ENCODE data around the gene KLHDC2. TPM values are rescaled to one million over a fixed set of nuclear protein-coding genes. Genes with fewer than 3 reads are reported as not detected.

KLHDC2 gene
- total and polyA plus RNA-seq, 2 donors (not counting 1 experiment from before 2014, with no cell fraction given) = 59.1 to 135 TPM

- H4K20me1 ChIP-seq (ENCODE audit: control insufficient read depth, extremely low read depth, insufficient read depth, low read length) = no peaks in the 10 kb centered on the region
- H3K4me3 ChIP-seq (replicated peaks in 1 of 4; ENCODE audit: control extremely low read depth in 1 of 4, insufficient read depth in 1 of 4, low read depth in 3 of 4, low read length in 4 of 4) = peak overlapping the region; percentile 52 to 69 (median 64)
- H3K9ac ChIP-seq (ENCODE audit: insufficient read depth, low read length) = peak overlapping the region; percentile 77
- TF ChIP-seq CTCF (conservative IDR thresholded peaks at IDR 0.05 in 1 of 2, IDR thresholded peaks at IDR 0.05 in 1 of 2; ENCODE audit: low read depth in 1 of 2, low read length in 2 of 2) = no peak
- TF ChIP-seq EZH2 (IDR thresholded peaks at IDR 0.05; ENCODE audit: low read length, missing control alignments) = no peak
- H3K79me2 ChIP-seq (ENCODE audit: control insufficient read depth, insufficient read depth, low read length) = peaks cover 26% of the 10 kb centered on the region
- no peaks in the 10 kb centered on the region for H3K36me3 ChIP-seq (ENCODE audit: control insufficient read depth, insufficient read depth, low read length)
- no peaks in the 10 kb centered on the region for H3K27me3 ChIP-seq (ENCODE audit: control insufficient read depth, insufficient read depth, low read length)
- no peak for DNase-seq (ENCODE audit: low read depth in 2 of 2)
- H3K9me3 ChIP-seq (ENCODE audit: control insufficient read depth, insufficient read depth, low read depth, low read length) = no peaks in the 10 kb centered on the region
- H3K4me2 ChIP-seq (ENCODE audit: extremely low read depth, insufficient read depth, low read length) = peak overlapping the region; percentile 93
- peak overlapping the region; percentile 94 for H3K27ac ChIP-seq (ENCODE audit: insufficient read depth, low read length)
- peak overlapping the region; percentile 85 for H2AFZ ChIP-seq (ENCODE audit: low read length)
- peaks cover 9% of the 10 kb centered on the region for H3K4me1 ChIP-seq (ENCODE audit: control insufficient read depth, extremely low read depth, insufficient read depth, low read length)
These were observed 733 bp upstream of the KLHDC2 start for GRCh38 chr14:49767270-49767570.

GRCh38 chr14:49768301-49769121 is 558 bp downstream of the KLHDC2 start:
- Histone ChIP-seq H3K36me3 (ENCODE audit: control insufficient read depth, insufficient read depth, low read length) (no peaks in the 10 kb centered on the region), H3K79me2 (ENCODE audit: control insufficient read depth, insufficient read depth, low read length) (peaks cover 26% of the 10 kb centered on the region), H3K27me3 (ENCODE audit: control insufficient read depth, insufficient read depth, low read length) (no peaks in the 10 kb centered on the region), H4K20me1 (ENCODE audit: control insufficient read depth, extremely low read depth, insufficient read depth, low read length) (no peaks in the 10 kb centered on the region), H3K9me3 (ENCODE audit: control insufficient read depth, insufficient read depth, low read depth, low read length) (no peaks in the 10 kb centered on the region), H3K4me1 (ENCODE audit: control insufficient read depth, extremely low read depth, insufficient read depth, low read length) (peaks cover 9% of the 10 kb centered on the region), H2AFZ (ENCODE audit: low read length) (peak overlapping the region; percentile 61), H3K4me3 (replicated peaks in 1 of 4; ENCODE audit: control extremely low read depth in 1 of 4, insufficient read depth in 1 of 4, low read depth in 3 of 4, low read length in 4 of 4) (peak overlapping the region; percentile 72 to 97 (median 83)), H3K9ac (ENCODE audit: insufficient read depth, low read length) (peak overlapping the region; percentile 88), H3K4me2 (ENCODE audit: extremely low read depth, insufficient read depth, low read length) (peak overlapping the region; percentile 86), H3K27ac (ENCODE audit: insufficient read depth, low read length) (peak overlapping the region; percentile 94)
- no peak for TF ChIP-seq EZH2 (IDR thresholded peaks at IDR 0.05; ENCODE audit: low read length, missing control alignments)
- no peak for TF ChIP-seq CTCF (conservative IDR thresholded peaks at IDR 0.05 in 1 of 2, IDR thresholded peaks at IDR 0.05 in 1 of 2; ENCODE audit: low read depth in 1 of 2, low read length in 2 of 2)
- peak; percentile 67 to 77 for DNase-seq (ENCODE audit: low read depth in 2 of 2)

GRCh38 chr14:49769171-49769570 is 1.2 kb downstream of the KLHDC2 start:
- Histone ChIP-seq H3K27ac (ENCODE audit: insufficient read depth, low read length) (peak overlapping the region; percentile 94), H3K9me3 (ENCODE audit: control insufficient read depth, insufficient read depth, low read depth, low read length) (no peaks in the 10 kb centered on the region), H3K79me2 (ENCODE audit: control insufficient read depth, insufficient read depth, low read length) (peaks cover 26% of the 10 kb centered on the region), H3K27me3 (ENCODE audit: control insufficient read depth, insufficient read depth, low read length) (no peaks in the 10 kb centered on the region), H3K4me3 (replicated peaks in 1 of 4; ENCODE audit: control extremely low read depth in 1 of 4, insufficient read depth in 1 of 4, low read depth in 3 of 4, low read length in 4 of 4) (peak overlapping the region; percentile 72 to 97 (median 83)), H3K36me3 (ENCODE audit: control insufficient read depth, insufficient read depth, low read length) (no peaks in the 10 kb centered on the region), H4K20me1 (ENCODE audit: control insufficient read depth, extremely low read depth, insufficient read depth, low read length) (no peaks in the 10 kb centered on the region), H3K9ac (ENCODE audit: insufficient read depth, low read length) (peak overlapping the region; percentile 88), H3K4me1 (ENCODE audit: control insufficient read depth, extremely low read depth, insufficient read depth, low read length) (peaks cover 9% of the 10 kb centered on the region), H2AFZ (ENCODE audit: low read length) (no peak overlapping the region), H3K4me2 (ENCODE audit: extremely low read depth, insufficient read depth, low read length) (peak overlapping the region; percentile 86)
- peak; percentile 58 to 74 for DNase-seq (ENCODE audit: low read depth in 2 of 2)
- no peak for TF ChIP-seq EZH2 (IDR thresholded peaks at IDR 0.05; ENCODE audit: low read length, missing control alignments)
- no peak for TF ChIP-seq CTCF (conservative IDR thresholded peaks at IDR 0.05 in 1 of 2, IDR thresholded peaks at IDR 0.05 in 1 of 2; ENCODE audit: low read depth in 1 of 2, low read length in 2 of 2)

Measured in fibroblast of lung (primary cell).